HG02571 (cell line): ENCODE results near the gene USP6.
"Not testable (repeated sequence)": the region's sequence is repeated elsewhere in the genome, so short reads cannot be mapped to it uniquely, and the experiment has no call there.

Experiments used
- ATAC-seq: cut with Tn5 transposase; IDR thresholded peaks from one replicate; pipeline ENCODE4 v1.9.1; 2021; ENCODE audit warnings: mild to moderate bottlenecking, moderate library complexity; ENCODE audit not compliant: unreplicated experiment

Gene USP6

GRCh38 chr17:5134571-5134970, 18.7 kb downstream of the USP6 start:
- ATAC-seq = not testable (repeated sequence)

- not testable (repeated sequence) for ATAC-seq
Observed at GRCh38 chr17:5135131-5135712, 19.4 kb downstream of the USP6 start.

DNA sequence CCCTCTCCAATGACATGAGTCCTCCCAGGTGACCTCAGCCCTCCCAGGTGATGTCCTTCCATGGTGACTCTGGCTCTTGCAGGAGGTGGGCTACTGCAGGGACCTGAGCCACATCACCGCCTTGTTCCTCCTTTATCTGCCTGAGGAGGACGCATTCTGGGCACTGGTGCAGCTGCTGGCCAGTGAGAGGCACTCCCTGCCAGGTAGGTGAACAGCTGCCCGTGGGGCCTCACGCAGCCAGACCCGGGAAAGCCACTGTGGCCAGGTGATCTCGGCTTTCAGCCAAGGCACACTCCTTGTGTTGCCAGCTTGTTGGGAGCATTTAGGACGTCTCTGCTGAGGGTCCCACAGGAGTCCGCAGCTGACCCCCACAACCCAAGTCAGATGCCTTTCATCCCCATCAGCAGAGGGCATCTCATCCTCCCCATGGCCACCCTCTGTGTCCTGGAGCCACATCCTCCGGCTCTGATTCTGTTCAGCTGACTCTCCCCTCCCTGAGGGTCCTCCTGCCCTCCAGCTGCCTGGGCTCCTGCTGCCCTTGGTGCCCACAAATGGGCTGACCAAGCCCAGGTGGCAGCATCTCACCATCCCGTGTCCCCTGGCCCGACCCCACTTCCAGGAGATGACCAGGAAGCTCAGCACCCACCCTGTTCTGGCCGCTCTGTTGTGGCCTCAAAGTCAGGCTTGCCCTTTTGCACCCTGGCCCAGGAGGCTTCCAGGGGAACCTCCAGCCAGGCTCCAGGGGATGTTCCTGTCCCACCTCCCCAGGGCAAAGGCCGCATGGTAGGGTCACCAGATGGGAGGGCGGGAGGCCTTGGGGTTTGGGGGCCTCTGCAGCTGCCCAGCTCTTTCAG, 20.1 kb downstream of the USP6 start:
- no peak for ATAC-seq

DNA sequence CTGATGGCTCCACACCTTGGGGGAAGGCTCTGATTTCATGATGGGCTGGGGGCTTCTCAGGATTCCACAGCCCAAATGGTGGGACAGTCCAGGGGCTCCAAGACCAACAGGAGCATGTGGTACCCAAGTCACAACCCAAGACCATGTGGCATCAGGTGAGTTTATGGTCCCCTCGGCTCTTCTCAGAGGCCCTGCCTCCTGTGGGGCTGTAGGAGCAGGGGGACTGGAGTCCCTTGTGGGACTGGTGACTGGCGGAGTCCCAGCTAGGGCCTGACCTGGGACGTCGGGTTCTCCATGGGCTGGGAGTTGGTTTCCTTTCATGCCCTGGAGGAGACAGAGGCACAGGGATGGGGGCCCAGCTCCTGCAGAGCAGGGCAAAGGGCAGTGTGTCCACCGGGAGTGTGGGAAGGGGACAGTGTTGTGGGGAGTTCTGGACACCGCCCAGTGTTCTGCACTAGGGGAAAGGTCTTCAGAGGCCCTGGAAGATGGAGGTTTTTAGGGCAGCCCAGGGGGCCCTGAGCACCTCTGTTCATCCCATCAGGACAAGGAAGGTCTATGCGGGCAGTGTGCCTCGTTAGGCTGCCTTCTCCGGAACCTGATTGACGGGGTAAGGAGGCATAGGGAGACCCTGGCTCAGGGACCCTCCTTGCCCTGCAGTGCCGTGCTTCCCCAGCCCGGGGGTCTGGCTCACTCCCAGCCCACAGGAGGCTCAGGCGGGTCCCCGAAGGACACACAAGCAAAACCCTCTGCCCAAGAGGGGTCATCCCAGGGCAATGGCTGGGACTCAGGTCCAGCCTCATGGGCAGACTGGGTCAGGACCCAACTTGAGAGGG, 21.0 kb downstream of the USP6 start:
- not testable (repeated sequence) for ATAC-seq

DNA sequence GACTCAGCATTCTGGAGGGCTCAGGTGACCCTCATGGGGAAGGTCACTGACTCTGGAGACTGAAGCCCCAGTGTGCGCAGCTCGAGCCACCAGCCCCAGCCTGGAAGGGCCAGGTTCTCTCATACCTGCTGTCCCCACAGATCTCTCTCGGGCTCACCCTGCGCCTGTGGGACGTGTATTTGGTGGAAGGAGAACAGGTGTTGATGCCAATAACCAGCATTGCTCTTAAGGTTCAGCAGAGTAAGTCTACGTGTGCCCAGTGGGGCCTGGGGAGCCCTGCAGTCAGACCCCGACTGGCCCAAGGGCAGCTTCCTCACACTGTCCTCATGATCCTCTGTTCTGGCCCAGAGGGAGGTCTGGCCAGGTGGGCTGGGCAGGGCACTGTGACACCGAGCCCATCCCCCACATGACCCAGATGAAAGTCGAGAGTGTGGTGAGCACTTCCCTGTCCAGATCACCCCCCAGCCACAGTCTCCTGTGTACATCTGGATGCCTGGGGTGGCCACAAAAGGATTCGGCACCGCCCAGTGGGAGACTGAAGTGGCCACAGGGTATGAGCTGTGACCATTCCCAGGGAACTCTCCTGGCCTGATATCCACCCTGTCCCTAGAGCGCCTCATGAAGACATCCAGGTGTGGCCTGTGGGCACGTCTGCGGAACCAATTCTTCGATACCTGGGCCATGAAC, 21.8 kb downstream of the USP6 start:
- ATAC-seq = not testable (repeated sequence)

GRCh38 chr17:5138198-5138544, 22.3 kb downstream of the USP6 start:
- not testable (repeated sequence) for ATAC-seq

GRCh38 chr17:5138616-5139457, 23.0 kb downstream of the USP6 start:
- no peak for ATAC-seq

GRCh38 chr17:5139458-5139732, 23.6 kb downstream of the USP6 start:
- no peak for ATAC-seq

- ATAC-seq = not testable (repeated sequence)
Observed at GRCh38 chr17:5142877-5143276, 27.0 kb downstream of the USP6 start.

GRCh38 chr17:5146122-5146521, 30.3 kb downstream of the USP6 start:
- ATAC-seq = not testable (repeated sequence)

GRCh38 chr17:5160702-5161101, 44.9 kb downstream of the USP6 start:
- not testable (repeated sequence) for ATAC-seq

GRCh38 chr17:5161793-5162192, 46.0 kb downstream of the USP6 start:
- not testable (repeated sequence) for ATAC-seq

DNA sequence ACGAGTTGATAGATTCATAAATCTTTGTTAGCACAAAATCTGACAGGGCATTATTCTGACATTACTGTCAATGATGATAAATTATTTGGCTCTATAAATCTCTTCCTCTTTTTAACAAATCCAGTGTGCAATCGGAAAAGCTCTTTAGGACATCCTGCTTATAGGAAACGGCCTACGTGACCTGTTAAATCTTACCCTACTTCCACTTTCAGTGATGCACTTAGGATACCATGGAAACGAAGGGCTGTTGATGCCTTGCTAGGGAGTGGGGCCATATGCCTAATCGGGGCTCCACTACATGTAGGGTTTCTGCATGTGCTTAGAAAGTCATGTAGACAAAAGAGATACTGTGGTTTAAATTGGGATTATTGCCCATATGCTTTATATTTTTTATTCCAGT, 48.6 kb downstream of the USP6 start:
- ATAC-seq = no peak

GRCh38 chr17:5165791-5166564, 50.1 kb downstream of the USP6 start:
- not testable (repeated sequence) for ATAC-seq

GRCh38 chr17:5175027-5175426, 59.2 kb downstream of the USP6 start:
- ATAC-seq = not testable (repeated sequence)

DNA sequence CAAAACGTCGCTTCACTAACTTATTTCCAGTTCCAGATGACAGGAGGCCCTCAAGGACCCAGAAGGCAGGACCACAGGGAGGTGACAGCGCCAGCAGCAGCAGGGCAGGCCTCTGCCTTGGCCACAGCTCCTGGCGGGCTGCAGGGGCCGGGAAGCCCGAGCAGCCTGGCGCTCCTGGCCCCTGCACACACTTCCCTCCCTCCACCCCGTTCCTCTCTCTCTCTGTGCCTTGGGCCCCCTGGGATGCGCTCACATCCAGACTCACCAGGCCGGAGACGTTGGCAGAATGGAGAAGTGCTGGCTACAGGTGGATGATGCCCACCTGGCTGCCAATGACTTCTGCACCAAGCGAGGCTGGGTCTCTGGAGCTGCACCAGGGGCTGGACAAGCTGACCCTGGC, 63.2 kb downstream of the USP6 start:
- no peak for ATAC-seq

DNA sequence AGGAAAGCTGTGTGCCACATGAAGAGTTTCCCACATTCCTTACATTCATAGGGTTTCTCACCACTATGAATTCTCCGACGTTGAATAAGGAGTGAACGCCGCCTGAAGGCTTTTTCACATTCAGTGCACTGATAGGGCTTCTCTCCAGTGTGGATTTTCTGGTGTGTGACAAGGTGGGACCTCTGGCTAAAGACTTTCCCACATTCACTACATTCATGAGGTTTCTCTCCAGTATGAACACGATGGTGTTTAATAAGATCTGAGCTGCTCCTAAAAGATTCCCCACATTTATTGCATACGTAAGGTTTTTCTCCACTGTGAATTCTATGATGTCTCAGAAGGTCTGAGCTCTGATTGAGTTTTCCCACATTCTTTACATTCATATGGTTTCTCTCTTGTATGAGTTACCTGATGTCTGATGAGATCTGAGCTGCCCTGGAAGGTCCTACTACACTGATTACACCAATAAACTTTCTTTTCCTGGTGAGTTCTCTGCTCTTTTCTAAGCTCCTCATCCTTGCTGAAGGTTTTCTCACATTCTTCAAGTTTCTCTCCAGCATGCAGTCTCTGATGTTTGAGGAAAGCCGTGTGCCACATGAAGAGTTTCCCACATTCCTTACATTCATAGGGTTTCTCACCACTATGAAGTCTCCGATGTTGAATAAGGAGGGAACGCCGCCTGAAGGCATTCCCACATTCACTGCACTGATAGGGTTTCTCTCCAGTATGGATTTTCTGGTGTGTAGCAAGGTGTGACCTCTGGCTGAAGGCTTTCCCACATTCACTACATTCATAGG, 65.9 kb downstream of the USP6 start:
- ATAC-seq = no peak

GRCh38 chr17:5182597-5183409, 67.0 kb downstream of the USP6 start:
- no peak for ATAC-seq
